GM12878 (cell line): ENCODE data around the gene THADA. TPM values are rescaled to one million over a fixed set of nuclear protein-coding genes. Genes with fewer than 3 reads are reported as not detected.

Source experiments
- ATAC-seq: fragments of 200-7000 bp; cut with Tn5 transposase; 3 replicates; pipeline ENCODE4 v1.9.1; 2020; ENCODE audit warnings: mild to moderate bottlenecking, moderate library complexity
- BruUV-seq: library from RNA; stranded (reverse); fragments of 400-500 nt; replicated peaks from 2 replicates; lab custom pipeline; 2021; lab: Mats Ljungman, UMichigan
- CTCF ChIA-PET: fragments of 300-600 bp; sonication (Branson Sonifier 250); formaldehyde crosslinking; extraction: SDS; loops from one replicate; lab custom pipeline; 2021; ENCODE audit warnings: inconsistent platforms; lab: Yijun Ruan, JAX
- POLR2A ChIA-PET: fragments of 350-600 bp; formaldehyde crosslinking; extraction: SDS; loops from one replicate; lab custom pipeline; 2021; ENCODE audit warnings: inconsistent platforms; lab: Charles Lee
- RAD21 ChIA-PET: fragments of 300-600 bp; sonication (Branson Sonifier 250); formaldehyde crosslinking; loops from one replicate; lab custom pipeline; 2023; ENCODE audit warnings: antibody characterized with exemption; ENCODE audit not compliant: unreplicated experiment; lab: Charles Lee
- SMC1A ChIA-PET: fragments of 300-600 bp; sonication (Branson Sonifier 250); formaldehyde crosslinking; loops from one replicate; lab custom pipeline; 2023; ENCODE audit not compliant: unreplicated experiment, uncharacterized antibody; lab: Charles Lee
- DNase-seq: peaks from one replicate; pipeline ENCODE4 v3.0.0-alpha.2; 2011; ENCODE audit warnings: low read depth, low spot score
- FAIRE-seq: peaks from 3 replicates; lab custom pipeline; 2011; peaks lifted over from hg19 to GRCh38; lab: Jason Lieb, UNC
- H2AFZ ChIP-seq: 2 replicates; pipeline ENCODE4 v1.6.0; 2011; ENCODE audit warnings: low read depth, low read length, control low read depth; ENCODE audit not compliant: control insufficient read depth
- H3K27ac ChIP-seq: 2 replicates; pipeline ENCODE4 v1.5.1; 2011; ENCODE audit warnings: control low read depth; ENCODE audit not compliant: control insufficient read depth, insufficient read depth
- H3K27me3 ChIP-seq, 2 experiments: replicated peaks in 1 of 2; 2 replicates each; pipeline versions ENCODE4 v1.6.0 to v1.6.1; 2011; ENCODE audit warnings: low read length in 1 of 2; ENCODE audit not compliant: control insufficient read depth in 2 of 2, insufficient read depth in 2 of 2
- H3K36me3 ChIP-seq, 2 experiments: 2 replicates each; pipeline ENCODE4 v1.5.1; 2011; ENCODE audit warnings: low read length in 1 of 2; ENCODE audit not compliant: control insufficient read depth in 2 of 2, insufficient read depth in 2 of 2
- H3K4me1 ChIP-seq: 2 replicates; pipeline ENCODE4 v1.6.1; 2011; ENCODE audit warnings: mild to moderate bottlenecking, low read length, moderate library complexity, mixed read lengths; ENCODE audit not compliant: control insufficient read depth, insufficient read depth
- H3K4me2 ChIP-seq: 2 replicates; pipeline ENCODE4 v1.6.0; 2011; ENCODE audit warnings: control low read depth; ENCODE audit not compliant: control insufficient read depth, insufficient read depth
- H3K4me3 ChIP-seq: fragments of 200-600 bp; sonication (generic); 2 replicates; pipeline ENCODE4 v1.5.1; 2016
- H3K79me2 ChIP-seq: 2 replicates; pipeline ENCODE4 v1.6.0; 2011; ENCODE audit warnings: low read length; ENCODE audit not compliant: control insufficient read depth, insufficient read depth
- H3K9ac ChIP-seq: 2 replicates; pipeline ENCODE4 v1.8.0; 2011; ENCODE audit warnings: low read length, control low read depth, mixed read lengths; ENCODE audit not compliant: control insufficient read depth, insufficient read depth
- H3K9me3 ChIP-seq: replicated peaks from 3 replicates; pipeline ENCODE4 v1.5.1; 2011; ENCODE audit warnings: mild to moderate bottlenecking, low read length; ENCODE audit not compliant: control insufficient read depth, insufficient read depth
- H4K20me1 ChIP-seq: 2 replicates; pipeline ENCODE4 v1.6.0; 2011; ENCODE audit not compliant: control insufficient read depth, insufficient read depth
- DPF2 ChIP-seq: fragments of 450-650 bp; IDR thresholded peaks from 2 replicates; pipeline ENCODE4 v1.6.1; 2017; ENCODE audit warnings: mild to moderate bottlenecking
- E2F8 ChIP-seq: fragments of 450-650 bp; IDR thresholded peaks from 2 replicates; pipeline ENCODE4 v1.6.1; 2018; ENCODE audit warnings: mild to moderate bottlenecking, low read depth, moderate library complexity; ENCODE audit not compliant: partially characterized antibody
- LARP7 ChIP-seq: fragments of 450-650 bp; IDR thresholded peaks from 2 replicates; pipeline ENCODE4 v1.6.1; 2017; ENCODE audit warnings: mild to moderate bottlenecking
- NFYB ChIP-seq: IDR thresholded peaks from 2 replicates; pipeline ENCODE4 v1.6.1; 2011; ENCODE audit warnings: low read depth, mild to moderate bottlenecking, low read length, improper control_type of control experiment, moderate library complexity; ENCODE audit not compliant: insufficient read depth
- POLR2A ChIP-seq: IDR thresholded peaks from 2 replicates; pipeline ENCODE4 v1.6.1; 2011; ENCODE audit warnings: low read depth, mild to moderate bottlenecking, low read length
- SMARCA5 ChIP-seq: fragments of 450-650 bp; IDR thresholded peaks from 2 replicates; pipeline ENCODE4 v1.6.1; 2017; ENCODE audit warnings: mild to moderate bottlenecking
- WGBS: methylation state at CpG from one replicate; pipeline ENCODE4 v1.1.6; 2016; ENCODE audit warnings: low lambda C conversion rate; ENCODE audit not compliant: insufficient replicate concordance, insufficient coverage; ENCODE audit errors: missing lambda C conversion rate; 5-methylcytosine and 5-hydroxymethylcytosine counted together
- in situ Hi-C: fragments of 300-500 bp; cut with MboI; formaldehyde crosslinking; loops from 9 replicates; pipeline ENCODE4 v1.14.3; 2018; ENCODE audit warnings: mixed read lengths
- intact Hi-C: fragments of 100-400 bp; cut with micrococcal nuclease; formaldehyde crosslinking; loops from one replicate; pipeline ENCODE4 v1.14.2; 2022; ENCODE audit not compliant: unreplicated experiment
- polyA plus RNA-seq, 11 experiments: library from polyadenylated mRNA; depleted of rRNA in 4 of 11; unstranded in 6 of 11; stranded (reverse) in 5 of 11; fragments of >200 nt; fragmentation: Nextera tagmentation in 4 of 11; fragmentation: Illumina TruSeq in 1 of 11; extraction: Ambion mirVana in 4 of 11; extraction: Trizol in 1 of 11; gene quantifications; 1 replicate in 1 of 11; 2 replicates in 10 of 11; pipeline versions ENCODE4 v1.2.1 to v1.2.3, GENCODE V29; 2011 to 2016; ENCODE audit warnings: inconsistent platforms in 2 of 11, missing spikeins in 2 of 11, low read depth in 1 of 11
- total RNA-seq, 4 experiments: library from RNA; depleted of rRNA in 3 of 4; stranded (reverse); fragments of >200 nt in 3 of 4; fragmentation: Illumina TruSeq in 1 of 4; extraction: Trizol in 1 of 4; gene quantifications; 2 replicates each; pipeline versions ENCODE4 v1.2.1 to v1.2.3, GENCODE V29; 2013 to 2021

THADA gene
- total and polyA plus RNA-seq, 10 of the 15 experiments (the other 5 are each of a cell fraction or from before 2014, with no cell fraction given): 14.6 to 33.2 (median 23.2) TPM

- RAD21 ChIA-PET: interaction anchor here (1.4 kb wide), 1 partner anchor 133 kb away, joined by 3 read pairs; no protein-coding TSS in a partner anchor
- ATAC-seq (no peak), DNase-seq (no peak), FAIRE-seq (no peak)
- H3K27ac ChIP-seq: no peak overlapping the region
- TF ChIP-seq NFYB: no peak
- no peak for TF ChIP-seq LARP7
- no peak for TF ChIP-seq SMARCA5
- TF ChIP-seq DPF2: no peak
- no peak for TF ChIP-seq POLR2A
- TF ChIP-seq E2F8: no peak
- no peaks in the 10 kb centered on the region for H4K20me1 ChIP-seq
- intact Hi-C loops (no loop called here), in situ Hi-C loops (no loop called here)
- SMC1A ChIA-PET: interaction anchor here (1.0 kb wide), 1 partner anchor 138 kb away, joined by 3 read pairs; no protein-coding TSS in a partner anchor
- no peaks in the 10 kb centered on the region for H3K79me2 ChIP-seq
- H3K9ac ChIP-seq: no peak overlapping the region
- H3K27me3 ChIP-seq: no peaks in the 10 kb centered on the region
- CTCF ChIA-PET: interaction anchor here (1.4 kb wide), 1 partner anchor 13 kb away, joined by 3 read pairs; no protein-coding TSS in a partner anchor
- no peaks in the 10 kb centered on the region for H3K9me3 ChIP-seq
- no TSS peak for BruUV-seq
- POLR2A ChIA-PET: interaction anchor here (0.6 kb wide), 1 partner anchor 33 kb away, joined by 5 read pairs; no protein-coding TSS in a partner anchor
- 33% methylated on average over 5 of the region's 5 CpGs for WGBS
- no peaks in the 10 kb centered on the region for H3K4me1 ChIP-seq
- H2AFZ ChIP-seq: no peak overlapping the region
- no peak overlapping the region for H3K4me3 ChIP-seq
- H3K4me2 ChIP-seq: no peak overlapping the region
- peaks cover 0 to 3% of the 10 kb centered on the region in 2 experiments; a peak in 3 of 4 replicates for H3K36me3 ChIP-seq
Observed at GRCh38 chr2:43345872-43346271, 250.0 kb downstream of the THADA start.
